Measurements from ENCODE around the gene CACUL1.

DNA sequence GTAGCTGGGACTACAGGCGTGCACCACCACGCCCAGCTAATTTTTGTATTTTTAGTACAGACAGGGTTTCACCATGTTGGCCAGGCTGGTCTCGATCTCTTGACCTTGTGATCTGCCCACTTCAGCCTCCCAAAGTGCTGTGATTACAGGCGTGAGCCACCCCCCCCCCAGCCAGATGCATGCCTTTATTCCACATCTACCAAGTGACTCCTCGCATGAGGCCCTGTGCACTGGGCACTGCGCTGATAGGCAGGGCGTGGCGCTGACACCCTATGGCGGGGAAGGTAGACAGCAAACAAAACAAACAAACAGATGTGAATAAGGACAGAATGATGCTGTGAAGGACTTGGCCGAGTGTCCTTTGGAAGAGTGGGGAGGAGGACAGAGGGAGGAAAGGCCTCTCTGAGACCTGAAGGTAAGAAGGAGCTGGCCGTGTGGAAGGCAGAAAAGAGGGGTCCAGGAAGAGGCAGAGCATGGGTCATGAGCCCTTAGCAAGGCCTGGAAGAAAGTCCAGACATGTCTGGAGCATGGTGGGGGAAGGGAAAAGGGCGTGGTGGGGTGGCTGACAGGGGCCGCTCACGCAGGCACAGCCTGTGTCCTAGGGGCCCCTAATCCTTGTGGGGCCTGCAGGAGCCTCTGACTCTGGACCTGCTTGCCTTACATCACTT, 47.5 kb upstream of the CACUL1 start:
- TF ChIP-seq, protein P1, sequence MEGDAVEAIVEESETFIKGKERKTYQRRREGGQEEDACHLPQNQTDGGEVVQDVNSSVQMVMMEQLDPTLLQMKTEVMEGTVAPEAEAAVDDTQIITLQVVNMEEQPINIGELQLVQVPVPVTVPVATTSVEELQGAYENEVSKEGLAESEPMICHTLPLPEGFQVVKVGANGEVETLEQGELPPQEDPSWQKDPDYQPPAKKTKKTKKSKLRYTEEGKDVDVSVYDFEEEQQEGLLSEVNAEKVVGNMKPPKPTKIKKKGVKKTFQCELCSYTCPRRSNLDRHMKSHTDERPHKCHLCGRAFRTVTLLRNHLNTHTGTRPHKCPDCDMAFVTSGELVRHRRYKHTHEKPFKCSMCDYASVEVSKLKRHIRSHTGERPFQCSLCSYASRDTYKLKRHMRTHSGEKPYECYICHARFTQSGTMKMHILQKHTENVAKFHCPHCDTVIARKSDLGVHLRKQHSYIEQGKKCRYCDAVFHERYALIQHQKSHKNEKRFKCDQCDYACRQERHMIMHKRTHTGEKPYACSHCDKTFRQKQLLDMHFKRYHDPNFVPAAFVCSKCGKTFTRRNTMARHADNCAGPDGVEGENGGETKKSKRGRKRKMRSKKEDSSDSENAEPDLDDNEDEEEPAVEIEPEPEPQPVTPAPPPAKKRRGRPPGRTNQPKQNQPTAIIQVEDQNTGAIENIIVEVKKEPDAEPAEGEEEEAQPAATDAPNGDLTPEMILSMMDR (IDR thresholded peaks at IDR 0.05), result no peak
- TF ChIP-seq POLR2A (IDR thresholded peaks at IDR 0.05), result no peak

Measured in heart left ventricle (tissue), 13 donors.